GM18873 (cell line): ENCODE results near the gene VSIR.

ENCODE experiments used
- ATAC-seq: cut with Tn5 transposase; IDR thresholded peaks from one replicate; pipeline ENCODE4 v1.9.1; 2021; ENCODE audit warnings: mild to moderate bottlenecking, moderate library complexity, moderate number of reproducible peaks; ENCODE audit not compliant: unreplicated experiment, low FRiP score

Gene VSIR

DNA sequence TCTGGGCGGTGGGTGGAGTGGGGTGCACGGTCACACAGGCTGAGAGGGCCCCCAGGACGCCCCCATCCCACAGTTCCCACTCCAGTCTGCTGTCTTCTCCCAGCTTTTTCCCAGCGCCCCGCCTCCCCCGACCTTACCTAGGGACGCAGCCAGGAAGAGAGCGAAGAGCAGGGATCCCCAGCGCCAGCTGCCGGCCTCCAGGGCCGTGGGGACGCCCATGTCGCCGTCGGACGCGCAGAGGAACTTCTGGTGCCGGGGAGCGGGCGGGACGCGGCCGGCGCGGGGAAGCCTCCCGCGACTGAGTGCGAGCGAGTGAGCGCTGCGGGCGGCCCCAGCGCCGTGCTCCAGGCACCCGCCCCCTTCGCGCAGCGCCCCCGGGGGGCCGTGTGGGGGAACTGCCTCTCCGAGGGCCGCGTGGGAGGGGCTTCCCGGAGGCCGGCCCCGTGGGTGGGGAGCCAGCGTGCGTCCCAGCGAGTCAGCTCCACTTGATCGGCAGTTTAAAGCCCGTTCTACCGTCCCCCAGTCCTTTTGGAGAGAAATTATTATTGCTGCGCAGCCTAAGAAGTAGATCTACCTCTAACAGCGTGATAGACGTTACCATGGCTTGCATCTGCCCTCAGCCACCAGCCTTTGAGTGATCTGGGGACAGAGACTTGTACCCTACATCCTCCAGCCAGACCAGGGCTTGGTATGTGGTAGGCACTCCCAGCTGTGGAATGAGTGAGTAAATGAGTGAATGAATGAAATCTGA lies at the start of gene VSIR:
VSIR (minus strand) TSS at position 300 of the 751 bp plus-strand sequence; CDS start at position 219, 81 bp downstream.
- ATAC-seq: no peak

DNA sequence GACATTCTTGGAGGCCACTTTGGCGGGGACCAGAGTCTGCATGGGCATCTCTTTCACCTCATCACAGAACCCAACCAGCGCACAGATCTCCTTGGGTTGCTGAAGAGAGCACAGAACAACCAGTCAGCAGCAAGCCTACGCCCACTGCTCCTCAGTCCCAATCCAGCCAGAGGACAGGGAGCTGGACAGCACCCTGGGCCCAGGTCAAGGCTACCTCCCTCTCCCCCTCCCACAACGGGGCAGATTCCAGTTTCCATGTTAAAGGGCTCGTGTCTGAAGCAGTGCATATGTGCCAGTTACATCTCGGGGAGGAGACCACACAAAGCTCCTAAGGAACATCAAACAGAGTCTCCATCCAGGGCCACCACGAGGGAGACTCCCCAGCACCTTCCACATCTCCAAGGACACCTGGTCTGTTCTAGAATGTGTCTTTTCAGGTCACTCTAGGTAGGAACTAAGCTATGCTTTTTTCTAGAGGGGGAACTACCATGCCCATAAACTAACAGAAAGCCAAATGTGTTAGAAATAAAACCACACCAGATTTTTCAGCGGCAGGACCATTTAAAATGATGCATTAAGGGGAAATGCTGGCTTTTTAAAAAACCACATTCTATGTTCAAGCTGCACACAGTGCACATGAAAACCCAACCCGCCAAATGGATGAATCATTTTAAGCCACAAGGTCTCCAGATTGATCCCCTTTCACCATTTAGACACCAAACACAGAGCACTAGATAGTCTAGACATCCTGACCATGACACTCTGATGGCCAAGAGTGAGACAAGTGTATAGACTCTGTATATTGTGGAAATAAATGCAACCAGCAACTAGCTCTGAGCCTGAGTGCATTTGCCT lies 48.8 kb upstream of the VSIR start:
- ATAC-seq: no peak

DNA sequence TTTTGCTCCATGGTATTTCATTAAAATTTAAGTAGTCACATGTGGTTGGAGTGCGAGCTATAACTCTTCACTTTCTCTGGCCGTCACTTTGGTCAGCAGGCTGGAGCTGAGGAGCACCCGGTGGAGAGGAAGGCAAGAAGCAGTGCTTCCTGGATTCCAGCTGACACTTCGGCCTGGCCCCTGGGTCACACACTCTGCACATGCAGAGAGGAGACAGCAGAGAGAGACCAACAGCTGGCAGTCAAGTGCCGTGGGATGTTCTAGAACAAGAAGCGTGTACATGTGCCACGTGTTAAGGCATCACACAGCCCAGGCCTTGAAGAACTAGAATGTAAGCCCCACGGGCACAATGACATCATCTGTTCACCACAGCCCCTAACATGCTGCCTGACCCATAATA lies 47.6 kb upstream of the VSIR start:
- ATAC-seq: no peak

DNA sequence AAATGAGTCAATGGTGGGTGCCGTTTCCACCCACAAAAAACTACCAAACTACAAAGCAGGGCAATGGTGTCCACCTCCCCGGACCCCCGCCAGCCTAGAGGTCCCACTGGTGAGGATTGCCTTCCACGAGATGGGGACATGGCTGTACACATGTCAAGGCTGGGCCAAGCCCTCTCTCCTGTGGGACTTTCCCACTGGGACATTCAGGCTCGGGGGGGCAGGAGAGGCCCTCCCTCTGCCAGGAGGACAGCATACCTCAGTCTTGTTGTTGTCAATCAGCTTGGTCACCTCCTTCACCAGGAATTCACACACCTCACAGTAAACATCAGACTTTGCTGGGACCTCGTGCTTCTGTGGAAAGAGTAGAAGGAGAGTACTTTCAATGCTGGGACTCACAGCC lies 46.7 kb upstream of the VSIR start:
- ATAC-seq: no peak

DNA sequence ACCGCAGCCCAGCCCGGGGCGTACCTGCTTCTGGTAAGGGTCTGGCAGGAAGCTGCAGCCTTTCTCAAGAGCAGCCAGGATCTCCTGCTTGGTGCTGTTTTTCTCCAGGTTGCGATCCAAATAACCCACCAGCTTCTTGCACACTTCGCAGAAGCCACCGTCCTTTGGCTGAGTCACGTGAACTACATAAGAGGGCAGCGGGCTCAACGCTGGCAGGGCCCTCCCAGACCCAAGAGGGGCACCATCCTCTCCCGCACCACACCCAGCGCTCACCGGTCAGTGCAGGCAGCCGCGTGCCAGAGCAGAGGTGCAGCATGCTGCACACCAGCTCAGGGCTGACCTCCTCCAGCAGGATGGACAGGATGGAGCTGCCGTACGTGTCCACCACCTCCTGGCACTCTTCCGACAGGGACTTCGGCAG lies 46.1 kb upstream of the VSIR start:
- ATAC-seq: no peak

DNA sequence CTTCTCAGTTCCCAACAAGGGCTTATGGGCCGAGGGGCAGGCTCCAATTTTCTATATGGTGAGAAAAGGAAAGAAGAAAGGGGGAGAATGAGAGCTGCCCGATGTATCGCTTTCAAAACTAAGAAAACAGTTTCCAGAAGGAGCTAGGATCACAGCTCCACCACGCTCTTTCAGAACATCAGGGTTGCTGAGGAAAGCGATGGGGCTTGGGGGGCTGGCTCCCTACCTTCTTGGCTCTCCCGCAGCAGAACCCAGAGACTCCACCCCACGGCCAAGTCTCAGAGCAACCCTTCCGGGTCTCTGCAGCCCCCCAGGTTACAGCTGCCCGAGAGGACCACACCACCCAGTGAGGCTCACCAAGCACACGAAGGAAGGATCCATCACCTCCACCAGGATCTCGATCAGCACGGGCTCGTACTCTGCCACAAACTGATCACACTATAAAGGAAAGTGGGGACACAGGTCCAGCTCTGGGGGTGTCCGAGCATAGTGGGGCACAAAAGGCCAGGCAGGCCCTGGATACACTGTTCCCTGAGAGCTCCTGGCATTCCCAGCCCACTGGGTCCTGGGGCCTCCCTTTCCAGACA lies 45.4 kb upstream of the VSIR start:
- no peak for ATAC-seq

DNA sequence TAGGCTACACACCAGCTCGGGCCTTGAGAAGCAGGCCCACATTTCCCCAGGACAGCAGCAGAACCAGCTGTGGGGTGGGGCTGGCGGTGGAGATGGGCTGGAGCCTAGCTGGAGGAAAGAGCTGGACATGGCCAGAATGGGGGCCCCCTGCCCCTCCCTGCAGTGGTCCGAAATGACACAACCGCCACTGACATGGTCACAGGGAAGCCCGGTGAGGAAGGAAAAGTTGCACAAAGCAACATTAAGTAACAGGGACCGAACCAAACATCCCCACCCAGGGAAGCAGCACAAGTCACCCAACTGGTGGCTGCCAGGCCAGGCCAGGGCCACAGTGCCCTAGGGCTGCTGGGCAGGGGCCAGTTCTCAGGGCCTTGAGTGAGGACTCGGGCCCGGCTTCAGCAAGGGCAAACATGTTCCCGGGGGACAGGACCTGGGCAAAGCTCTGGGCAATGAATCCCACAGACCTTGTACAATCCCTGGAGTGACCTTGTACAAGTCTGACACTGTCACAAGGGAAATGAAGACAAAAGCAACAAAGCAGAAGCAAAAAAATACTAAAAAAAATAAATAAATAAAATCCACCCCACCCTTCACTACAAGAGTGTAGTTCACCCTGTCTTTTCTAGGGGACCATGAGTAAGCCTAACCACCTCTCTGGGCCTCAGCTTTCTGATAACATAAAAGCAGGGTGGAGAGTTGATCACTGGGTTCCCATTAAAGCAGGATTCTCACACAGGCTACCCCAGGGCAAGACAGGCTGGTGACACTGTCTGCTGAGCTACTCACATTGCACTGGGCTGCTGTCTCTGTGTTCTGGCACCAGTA lies 44.7 kb upstream of the VSIR start:
- no peak for ATAC-seq

DNA sequence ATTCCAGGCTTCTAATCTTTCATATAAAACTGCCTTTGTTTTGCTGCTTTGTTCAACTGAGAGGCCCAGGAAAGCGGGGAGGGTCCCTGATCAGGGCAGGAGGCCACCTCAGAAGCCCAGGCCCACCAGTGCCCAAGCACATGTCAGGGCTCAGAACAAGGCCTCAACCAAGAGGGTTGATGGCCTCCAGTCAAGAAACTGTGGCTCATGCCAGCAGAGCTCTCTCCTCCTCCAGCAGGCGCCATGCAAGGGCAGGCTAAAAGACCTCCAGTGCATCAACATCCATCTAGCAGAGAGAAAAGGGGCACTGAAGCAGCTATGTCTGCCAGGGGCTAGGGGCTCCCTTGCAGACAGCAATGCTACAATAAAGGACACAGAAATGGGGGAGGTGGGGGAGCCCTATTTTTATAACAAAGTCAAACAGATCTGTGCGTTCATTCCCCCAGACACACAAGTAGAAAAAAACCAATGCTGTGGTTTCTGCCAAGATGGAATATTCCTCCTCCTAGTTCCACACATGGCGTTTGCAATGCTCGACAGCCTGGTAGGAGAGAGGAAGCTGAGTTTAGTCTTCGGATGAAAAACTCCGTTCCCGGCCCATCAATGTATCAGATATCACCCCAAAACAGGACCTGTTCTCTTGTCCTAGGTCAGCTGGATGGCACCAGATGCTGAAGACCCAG lies 43.8 kb upstream of the VSIR start:
- ATAC-seq: no peak

DNA sequence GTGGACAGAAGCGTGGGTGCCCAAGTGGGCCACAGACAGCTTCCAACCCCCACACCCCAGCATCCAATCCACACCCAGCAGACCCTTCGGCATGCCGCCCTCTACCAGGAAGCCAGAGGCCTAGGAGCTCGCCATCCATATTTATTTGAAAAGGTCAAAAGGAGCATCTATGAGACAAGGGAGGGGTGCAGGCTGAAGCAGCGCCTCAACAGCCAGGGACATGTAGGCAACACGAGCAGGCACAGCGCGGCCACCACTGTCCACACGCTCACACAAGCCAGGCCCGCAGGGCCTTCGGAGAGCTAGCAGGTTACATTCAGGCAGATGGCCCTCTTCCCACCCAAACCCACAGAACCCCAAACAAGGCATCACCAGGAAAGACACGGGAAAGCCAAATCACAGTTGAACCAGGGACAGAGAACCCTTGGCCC lies 43.1 kb upstream of the VSIR start:
- no peak for ATAC-seq

DNA sequence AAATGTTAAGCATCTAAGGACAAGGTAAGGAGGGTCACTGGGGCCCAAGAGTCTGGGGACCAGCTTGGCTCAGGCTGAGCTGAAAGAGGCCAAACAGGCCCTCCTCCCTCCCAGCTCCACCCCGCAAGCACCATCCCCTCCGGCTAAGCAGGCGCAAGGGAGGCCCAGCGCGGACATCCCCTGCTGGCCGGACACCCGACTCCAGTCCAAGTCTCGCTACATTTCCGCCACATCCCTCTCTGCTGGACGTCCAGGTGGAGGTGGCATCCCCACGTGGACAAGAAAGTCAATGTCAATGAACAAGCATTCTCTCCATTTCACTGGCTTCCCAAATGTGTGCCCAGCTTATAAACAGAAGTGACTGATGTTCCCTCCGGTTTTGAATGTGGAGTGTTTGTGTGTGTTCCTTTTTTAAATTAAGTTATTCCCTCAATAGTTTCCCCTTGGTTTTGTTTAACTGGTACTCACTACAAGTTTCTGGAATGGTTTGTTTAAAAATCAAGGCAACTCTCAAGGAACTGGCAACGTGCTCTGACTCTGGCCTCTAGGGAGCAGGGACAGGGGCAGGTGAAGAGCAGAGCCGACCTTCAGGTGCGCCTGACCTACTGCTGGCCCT lies 42.3 kb upstream of the VSIR start:
- ATAC-seq: no peak

DNA sequence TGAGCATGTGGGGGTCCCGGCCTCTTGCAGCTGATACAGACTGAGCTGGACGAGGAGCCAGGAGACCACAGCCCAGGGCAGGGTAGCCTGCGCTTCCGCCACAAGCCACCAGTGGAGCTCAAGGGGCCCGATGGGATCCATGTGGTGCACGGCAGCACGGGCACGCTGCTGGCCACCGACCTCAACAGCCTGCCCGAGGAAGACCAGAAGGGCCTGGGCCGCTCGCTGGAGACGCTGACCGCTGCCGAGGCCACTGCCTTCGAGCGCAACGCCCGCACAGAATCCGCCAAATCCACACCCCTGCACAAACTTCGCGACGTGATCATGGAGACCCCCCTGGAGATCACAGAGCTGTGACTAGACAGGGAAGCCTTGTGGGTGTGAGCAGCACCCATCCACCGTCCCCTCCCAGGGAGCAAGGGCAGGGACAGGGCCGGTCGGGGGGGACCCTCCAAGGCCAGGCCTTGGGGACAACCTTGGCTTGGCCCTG lies 41.6 kb upstream of the VSIR start:
- ATAC-seq: no peak

DNA sequence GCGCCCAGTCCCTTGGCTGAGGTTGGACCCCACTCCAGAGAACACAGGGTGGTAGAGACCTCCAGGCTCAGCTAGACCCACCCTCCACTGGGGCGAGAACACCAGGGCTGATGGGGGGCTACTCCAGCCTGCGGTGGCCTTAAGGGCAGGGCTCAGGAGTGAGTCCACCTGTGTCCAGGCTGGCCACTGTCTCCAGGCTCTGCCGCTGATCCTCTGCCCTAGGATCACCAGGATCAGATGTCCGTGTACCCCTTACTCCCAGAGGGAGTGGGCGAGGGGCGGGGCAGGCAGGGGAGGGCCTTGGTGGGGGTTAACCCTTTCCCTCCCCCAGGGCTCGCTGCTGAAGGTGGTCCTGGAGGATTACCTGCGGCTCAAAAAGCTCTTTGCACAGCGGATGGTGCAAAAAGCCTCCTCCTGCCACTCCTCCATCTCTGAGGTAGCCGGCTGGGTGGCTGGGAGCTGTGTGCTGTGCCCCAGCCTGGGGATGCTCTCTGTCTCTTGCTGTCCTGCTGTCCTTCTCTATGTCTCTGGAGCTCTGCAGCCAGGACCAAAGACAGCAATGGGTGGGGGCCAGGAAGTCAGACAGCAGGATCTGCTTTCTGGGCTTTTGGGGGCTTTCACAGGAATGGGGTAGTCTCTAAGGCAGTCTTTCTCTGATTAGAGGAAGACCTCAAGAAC lies 39.7 kb upstream of the VSIR start:
- ATAC-seq: no peak

DNA sequence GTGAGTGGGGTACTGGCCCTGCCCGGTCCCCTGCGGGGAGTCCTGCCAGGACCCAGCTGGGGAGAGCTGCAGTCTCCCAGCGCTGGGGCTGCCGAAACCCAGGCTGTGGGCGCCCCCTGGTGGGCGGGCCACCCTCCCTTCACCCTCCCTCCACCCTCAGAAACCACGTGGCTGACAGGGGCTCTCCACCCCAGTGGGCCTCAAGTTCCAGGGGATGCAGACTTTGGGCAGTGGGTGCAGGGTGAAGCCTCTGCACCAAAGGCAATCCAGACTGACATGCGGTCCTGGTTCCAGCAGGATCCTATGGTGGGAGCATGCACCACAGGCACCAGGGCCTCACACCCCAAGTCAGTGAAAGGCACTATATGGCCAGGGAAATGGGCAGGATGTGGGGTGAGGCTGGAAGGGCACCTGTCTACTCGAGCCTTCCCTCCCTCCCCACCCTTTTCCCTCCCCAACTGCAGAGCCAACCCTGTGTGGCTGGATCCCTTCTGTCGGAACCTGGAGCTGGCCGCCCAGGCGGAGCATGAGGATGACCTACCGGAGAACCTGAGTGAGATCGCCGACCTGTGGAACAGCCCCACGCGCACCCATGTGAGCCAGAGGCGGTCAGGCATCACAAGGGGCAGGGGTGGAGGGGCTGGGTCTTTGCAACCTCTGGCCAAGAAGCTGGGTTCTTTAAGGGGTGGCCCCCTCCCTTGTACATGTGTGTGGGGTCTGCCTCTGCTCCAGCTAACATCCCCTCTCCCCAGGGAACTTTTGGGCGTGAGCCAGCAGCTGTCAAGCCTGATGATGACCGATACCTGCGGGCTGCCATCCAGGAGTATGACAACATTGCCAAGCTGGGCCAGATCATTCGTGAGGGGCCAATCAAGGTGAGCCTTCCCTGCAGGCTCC lies 38.9 kb upstream of the VSIR start:
- ATAC-seq: no peak

DNA sequence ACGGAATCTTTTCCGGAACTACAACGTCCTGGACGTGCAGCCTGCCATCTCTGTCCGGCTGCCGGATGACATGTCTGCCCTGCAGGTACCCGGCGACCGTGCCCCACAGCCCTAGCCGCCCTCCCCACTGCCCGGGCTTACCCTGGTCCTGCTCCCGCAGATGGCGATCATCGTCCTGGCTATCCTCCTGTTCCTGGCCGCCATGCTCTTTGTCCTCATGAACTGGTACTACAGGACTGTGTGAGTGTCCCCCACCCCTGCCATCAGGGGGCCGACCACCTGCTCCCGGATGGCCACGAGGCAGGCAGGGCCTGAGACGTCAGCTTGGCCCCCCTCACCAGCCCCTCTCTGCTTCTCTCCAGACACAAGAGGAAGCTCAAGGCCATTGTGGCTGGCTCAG lies 38.0 kb upstream of the VSIR start:
- ATAC-seq: no peak

DNA sequence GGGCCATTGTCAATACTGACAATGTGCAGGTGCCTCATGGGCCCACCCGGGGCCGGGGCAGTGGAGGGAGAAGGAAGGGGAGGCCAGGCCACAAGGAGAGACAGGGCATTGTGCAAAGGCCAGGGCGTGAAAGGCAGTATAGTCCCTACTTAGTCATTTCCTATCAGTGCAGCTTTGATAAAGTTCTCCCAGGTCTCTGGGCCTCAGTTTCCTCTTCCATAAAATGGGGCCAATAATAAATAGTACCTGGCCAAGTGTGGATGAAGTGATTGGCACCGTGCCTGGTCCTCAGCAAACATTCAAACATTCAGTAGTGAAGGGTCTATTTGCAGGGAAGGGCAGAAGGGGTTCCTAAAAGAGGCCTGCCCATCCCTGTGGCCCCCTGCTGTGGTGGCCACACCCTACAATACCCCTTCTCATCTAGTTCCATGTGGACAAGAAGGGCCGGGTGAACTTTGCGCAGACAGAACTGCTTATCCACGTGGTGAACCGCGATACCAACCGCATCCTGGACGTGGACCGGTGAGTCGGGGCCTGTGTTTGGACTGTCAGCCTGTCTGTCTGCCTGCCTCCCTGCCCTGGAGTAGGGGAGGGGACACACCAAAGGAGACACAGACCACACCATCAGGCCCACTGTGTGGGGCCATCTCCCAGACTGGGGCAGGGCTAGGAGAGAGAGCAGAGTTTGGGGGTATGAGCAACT lies 36.9 kb upstream of the VSIR start:
- no peak for ATAC-seq

DNA sequence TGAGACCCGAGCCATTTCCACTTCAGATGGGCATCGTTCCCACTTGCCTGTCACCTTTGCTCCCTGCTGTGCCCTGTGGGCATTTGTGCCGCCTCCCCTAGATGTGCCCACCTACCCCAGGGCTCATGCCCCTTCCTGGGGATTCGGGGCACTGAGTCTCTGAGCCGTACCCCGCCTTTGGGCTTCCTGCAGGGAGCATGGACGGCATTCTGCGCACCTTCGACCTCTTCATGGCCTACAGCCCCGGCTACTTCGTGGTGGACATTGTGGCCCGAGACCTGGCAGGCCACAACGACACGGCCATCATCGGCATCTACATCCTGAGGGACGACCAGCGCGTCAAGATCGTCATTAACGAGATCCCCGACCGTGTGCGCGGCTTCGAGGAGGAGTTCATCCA lies 36.3 kb upstream of the VSIR start:
- no peak for ATAC-seq
